ENCODE results near the gene PNKP.

GRCh38 chr19:49840736-49841249 is 26.6 kb downstream of the PNKP start:
- no peak for TF ChIP-seq CTCF (IDR thresholded peaks at IDR 0.05; ENCODE audit: insufficient read depth, low read length, poor library complexity, severe bottlenecking)
- no peak for TF ChIP-seq EZH2phosphoT487 (conservative IDR thresholded peaks at IDR 0.05; ENCODE audit: low read length)
